ENCODE data around the gene TAS2R30. TPM values are rescaled to one million over a fixed set of nuclear protein-coding genes. Genes with fewer than 3 reads are reported as not detected.

Gene TAS2R30
- total RNA-seq, 2 experiments from 2014 or later: 1.4 to 2.3 TPM

DNA sequence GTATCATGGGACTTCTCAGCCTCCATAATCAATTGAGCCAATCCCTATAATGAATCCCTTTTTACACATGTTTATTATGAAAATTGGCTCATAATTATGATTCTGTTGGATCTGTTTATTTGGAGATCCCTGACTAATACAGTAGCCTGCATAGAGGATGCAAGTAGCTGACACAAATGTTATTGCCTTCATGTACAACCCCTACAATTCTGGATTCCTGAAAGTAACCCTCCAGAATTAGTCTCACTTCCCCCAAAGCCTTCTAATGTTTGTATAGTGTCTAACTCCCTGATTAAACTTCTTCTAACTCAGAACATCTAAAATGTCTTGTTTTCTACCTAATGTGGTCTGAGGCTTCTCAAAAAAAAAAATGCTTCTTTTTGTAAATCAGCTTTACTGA, 29.9 kb upstream of the TAS2R30 start:
- H3K9me3 Mint-ChIP-seq: no peaks in the 10 kb centered on the region
- H3K4me1 Mint-ChIP-seq (ENCODE audit: low read depth): peaks cover 63% of the 10 kb centered on the region
- POLR2A ChIA-PET: no interaction called here
- no peak for ATAC-seq
- H3K4me3 Mint-ChIP-seq: no peak overlapping the region
- intact Hi-C loops (cut with micrococcal nuclease): no loop called here
- H3K27me3 Mint-ChIP-seq: no peaks in the 10 kb centered on the region
- H3K36me3 Mint-ChIP-seq (ENCODE audit: low read depth): peaks cover 67% of the 10 kb centered on the region
- H3K27ac Mint-ChIP-seq: no peak overlapping the region
- DNase-seq: no peak
- TF ChIP-seq, protein P1, sequence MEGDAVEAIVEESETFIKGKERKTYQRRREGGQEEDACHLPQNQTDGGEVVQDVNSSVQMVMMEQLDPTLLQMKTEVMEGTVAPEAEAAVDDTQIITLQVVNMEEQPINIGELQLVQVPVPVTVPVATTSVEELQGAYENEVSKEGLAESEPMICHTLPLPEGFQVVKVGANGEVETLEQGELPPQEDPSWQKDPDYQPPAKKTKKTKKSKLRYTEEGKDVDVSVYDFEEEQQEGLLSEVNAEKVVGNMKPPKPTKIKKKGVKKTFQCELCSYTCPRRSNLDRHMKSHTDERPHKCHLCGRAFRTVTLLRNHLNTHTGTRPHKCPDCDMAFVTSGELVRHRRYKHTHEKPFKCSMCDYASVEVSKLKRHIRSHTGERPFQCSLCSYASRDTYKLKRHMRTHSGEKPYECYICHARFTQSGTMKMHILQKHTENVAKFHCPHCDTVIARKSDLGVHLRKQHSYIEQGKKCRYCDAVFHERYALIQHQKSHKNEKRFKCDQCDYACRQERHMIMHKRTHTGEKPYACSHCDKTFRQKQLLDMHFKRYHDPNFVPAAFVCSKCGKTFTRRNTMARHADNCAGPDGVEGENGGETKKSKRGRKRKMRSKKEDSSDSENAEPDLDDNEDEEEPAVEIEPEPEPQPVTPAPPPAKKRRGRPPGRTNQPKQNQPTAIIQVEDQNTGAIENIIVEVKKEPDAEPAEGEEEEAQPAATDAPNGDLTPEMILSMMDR (IDR thresholded peaks at IDR 0.05): no peak
- CTCF ChIA-PET: interaction anchor here (1.1 kb wide), 1 partner anchor 13 kb away, joined by 3 read pairs; no protein-coding TSS in a partner anchor

DNA sequence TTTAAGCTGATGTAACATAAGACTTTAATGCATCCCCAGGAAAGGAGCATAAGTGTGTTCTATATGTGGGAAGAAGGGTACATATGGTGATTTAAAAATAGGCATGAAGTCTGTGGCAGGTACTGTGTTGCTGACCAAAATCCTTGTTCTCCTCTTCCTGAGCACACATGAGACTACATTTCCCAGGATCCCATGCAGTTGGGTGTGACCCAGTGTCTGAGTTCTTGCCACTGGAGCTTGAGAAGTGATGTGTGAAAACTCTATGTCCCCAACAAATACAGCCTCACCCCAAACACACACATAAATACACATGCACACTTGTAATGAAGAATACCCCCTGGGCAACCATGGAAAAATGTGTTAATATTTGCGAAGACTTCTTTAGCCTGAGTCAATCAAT, 28.1 kb upstream of the TAS2R30 start:
- intact Hi-C loops (cut with micrococcal nuclease): no loop called here
- no peaks in the 10 kb centered on the region for H3K9me3 Mint-ChIP-seq
- ChIA-PET POLR2A (interaction anchor here (0.7 to 1.4 kb wide), 2 partner anchors 9 to 470 kb away, joined by 4 to 10 read pairs; partner anchors contain the start of gene SMIM10L1), CTCF (no interaction called here)
- no peak for DNase-seq
- no peak overlapping the region for H3K4me3 Mint-ChIP-seq
- ATAC-seq: no peak
- H3K27ac Mint-ChIP-seq: no peak overlapping the region
- peaks cover 52% of the 10 kb centered on the region for H3K4me1 Mint-ChIP-seq (ENCODE audit: low read depth)
- no peaks in the 10 kb centered on the region for H3K27me3 Mint-ChIP-seq
- TF ChIP-seq, protein P1 (IDR thresholded peaks at IDR 0.05): no peak
- H3K36me3 Mint-ChIP-seq (ENCODE audit: low read depth): peaks cover 66% of the 10 kb centered on the region

DNA sequence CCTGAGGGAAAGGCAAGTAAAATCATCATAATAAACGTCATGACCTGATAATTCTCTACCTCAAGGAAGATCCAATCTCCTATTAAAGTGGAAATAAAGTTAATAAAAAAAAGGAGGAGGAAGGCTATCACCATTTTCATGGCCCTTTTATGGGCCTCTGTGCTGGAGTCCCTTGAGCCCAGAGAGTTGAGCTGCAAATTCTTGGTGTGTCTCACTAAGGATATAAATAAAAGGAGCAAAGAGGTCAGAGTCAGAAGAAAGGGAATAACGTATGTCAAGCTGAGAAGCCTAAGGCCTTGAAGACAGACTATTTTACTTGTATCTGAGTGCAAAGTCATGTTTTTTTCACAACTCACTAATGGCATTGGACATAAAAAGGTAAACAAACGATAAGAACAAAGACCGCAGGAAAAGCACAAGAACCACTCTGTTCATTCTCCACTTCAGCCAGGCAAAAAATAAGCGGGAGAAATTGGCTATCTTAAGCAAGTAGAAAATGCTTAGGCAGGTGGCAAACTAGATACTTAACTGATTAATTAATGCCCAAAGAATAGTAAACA, 24.5 kb upstream of the TAS2R30 start:
- TF ChIP-seq, protein P1 (IDR thresholded peaks at IDR 0.05): no peak
- no peak for DNase-seq
- H3K4me1 Mint-ChIP-seq (ENCODE audit: low read depth): peaks cover 41% of the 10 kb centered on the region
- H3K27me3 Mint-ChIP-seq: no peaks in the 10 kb centered on the region
- ChIA-PET POLR2A (no interaction called here), CTCF (no interaction called here)
- no peak overlapping the region for H3K4me3 Mint-ChIP-seq
- H3K36me3 Mint-ChIP-seq (ENCODE audit: low read depth): peaks cover 62% of the 10 kb centered on the region
- H3K27ac Mint-ChIP-seq: no peak overlapping the region
- ATAC-seq: no peak
- intact Hi-C loops (cut with micrococcal nuclease): no loop called here
- H3K9me3 Mint-ChIP-seq: peaks cover 9% of the 10 kb centered on the region

DNA sequence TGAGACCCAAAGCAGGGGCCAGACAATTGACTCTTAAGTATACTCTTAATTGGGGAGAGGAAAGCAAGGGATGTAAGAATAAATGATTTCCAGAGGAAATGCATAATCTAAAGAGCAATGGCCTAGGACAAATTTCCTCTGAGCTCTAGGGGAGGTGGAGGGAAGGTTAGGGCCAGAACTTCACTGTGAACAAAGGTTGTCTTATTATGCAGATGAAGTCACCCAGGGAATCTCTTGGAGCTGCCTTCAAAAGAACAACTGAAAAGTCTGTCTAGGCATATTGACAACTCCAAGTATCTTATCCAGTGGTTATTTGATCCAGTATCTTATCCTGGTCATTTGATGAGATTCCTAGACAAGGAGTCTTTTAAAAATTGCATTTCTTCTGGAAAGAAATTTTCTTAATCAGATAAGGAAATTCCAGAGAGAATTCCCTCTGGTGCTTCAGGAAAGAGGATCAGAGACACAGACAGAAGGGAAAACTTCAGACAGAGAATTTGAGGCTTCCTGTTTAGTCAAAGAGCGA, 20.0 kb upstream of the TAS2R30 start:
- H3K27me3 Mint-ChIP-seq: no peaks in the 10 kb centered on the region
- peaks cover 19% of the 10 kb centered on the region for H3K4me1 Mint-ChIP-seq (ENCODE audit: low read depth)
- TF ChIP-seq, protein P1 (IDR thresholded peaks at IDR 0.05): no peak
- H3K4me3 Mint-ChIP-seq: no peak overlapping the region
- H3K36me3 Mint-ChIP-seq (ENCODE audit: low read depth): peaks cover 50% of the 10 kb centered on the region
- no peak for DNase-seq
- CTCF ChIA-PET: no interaction called here
- ATAC-seq: no peak
- no peak overlapping the region for H3K27ac Mint-ChIP-seq
- intact Hi-C loops (cut with micrococcal nuclease): no loop called here
- POLR2A ChIA-PET: no interaction called here
- peaks cover 15% of the 10 kb centered on the region for H3K9me3 Mint-ChIP-seq

DNA sequence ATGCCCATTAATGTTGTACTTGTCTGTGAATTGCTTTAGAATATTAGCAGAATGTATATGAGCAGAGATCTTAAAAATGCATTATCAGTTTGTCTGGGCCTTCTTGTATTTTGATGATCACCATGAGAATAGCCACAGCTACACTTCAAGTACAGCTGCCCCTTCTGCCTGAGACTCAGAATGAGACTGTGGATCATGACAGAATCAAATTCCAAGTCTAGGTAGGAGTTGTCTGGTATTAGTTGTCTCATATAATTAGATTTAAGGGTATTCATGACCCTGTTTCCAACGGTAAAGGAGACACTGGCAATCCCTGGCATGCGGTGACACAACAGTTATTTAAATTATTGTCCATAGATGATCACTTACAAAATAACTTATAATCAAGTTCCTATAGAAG, 18.3 kb upstream of the TAS2R30 start:
- CTCF ChIA-PET: no interaction called here
- ATAC-seq (no peak), DNase-seq (no peak)
- Mint-ChIP-seq H3K27ac (no peak overlapping the region), H3K36me3 (ENCODE audit: low read depth) (peaks cover 40% of the 10 kb centered on the region), H3K9me3 (peaks cover 15% of the 10 kb centered on the region), H3K4me1 (ENCODE audit: low read depth) (peaks cover 13% of the 10 kb centered on the region), H3K4me3 (no peak overlapping the region), H3K27me3 (no peaks in the 10 kb centered on the region)
- POLR2A ChIA-PET: no interaction called here
- TF ChIP-seq, protein P1 (IDR thresholded peaks at IDR 0.05): no peak
- intact Hi-C loops (cut with micrococcal nuclease): no loop called here

Data from activated CD8-positive, alpha-beta T cell treated with anti-CD3 and anti-CD28 coated beads for 36 hours (primary cell).